GM23338 (cell line): ENCODE data around the gene FUBP1. TPM values are rescaled to one million over a fixed set of nuclear protein-coding genes. Genes with fewer than 3 reads are reported as not detected.
A peak's percentile ranks its signal among the peaks of the same experiment; 100 is the strongest.

ENCODE experiments used
- ATAC-seq: fragments of 200-7000 bp; cut with Tn5 transposase; 3 replicates; pipeline ENCODE4 v1.9.1; 2020
- DNase-seq: peaks from one replicate; pipeline ENCODE4 v3.0.0-alpha.2; 2015; ENCODE audit warnings: low spot score
- H2AFZ ChIP-seq: fragments of 200-600 bp; sonication (generic); 2 replicates; pipeline ENCODE4 v1.8.0; 2016; ENCODE audit warnings: antibody characterized with exemption, mild to moderate bottlenecking, moderate library complexity
- H3F3A ChIP-seq: fragments of 200-600 bp; sonication (generic); replicated peaks from 2 replicates; pipeline ENCODE4 v1.8.0; 2017; ENCODE audit warnings: antibody characterized with exemption, mixed run types, low read depth
- H3K27ac ChIP-seq: fragments of 200-600 bp; sonication (generic); 2 replicates; pipeline ENCODE4 v1.6.1; 2016; ENCODE audit warnings: low read depth
- H3K27me3 ChIP-seq: fragments of 200-600 bp; sonication (generic); 2 replicates; pipeline ENCODE4 v1.8.0; 2016; ENCODE audit warnings: mild to moderate bottlenecking, mixed run types, moderate library complexity; ENCODE audit not compliant: insufficient read depth
- H3K36me3 ChIP-seq: fragments of 200-600 bp; sonication (generic); 2 replicates; pipeline ENCODE4 v1.8.0; 2016; ENCODE audit warnings: mild to moderate bottlenecking; ENCODE audit not compliant: insufficient read depth
- H3K4me1 ChIP-seq: fragments of 200-600 bp; sonication (generic); 2 replicates; pipeline ENCODE4 v1.8.0; 2016; ENCODE audit warnings: mild to moderate bottlenecking, moderate library complexity; ENCODE audit not compliant: insufficient read depth
- H3K4me2 ChIP-seq: fragments of 200-600 bp; sonication (generic); 2 replicates; pipeline ENCODE4 v1.7.1; 2017; ENCODE audit warnings: mixed run types
- H3K4me3 ChIP-seq: fragments of 200-600 bp; sonication (generic); 2 replicates; pipeline ENCODE4 v1.6.1; 2016; ENCODE audit warnings: mixed run types
- H3K79me2 ChIP-seq: fragments of 200-600 bp; sonication (generic); replicated peaks from 2 replicates; pipeline ENCODE4 v1.8.0; 2017; ENCODE audit warnings: mild to moderate bottlenecking; ENCODE audit not compliant: insufficient read depth
- H3K9me2 ChIP-seq: fragments of 200-600 bp; sonication (generic); 2 replicates; pipeline ENCODE4 v1.8.0; 2017; ENCODE audit not compliant: insufficient read depth
- H4K20me1 ChIP-seq: fragments of 200-600 bp; sonication (generic); replicated peaks from 2 replicates; pipeline ENCODE4 v1.8.0; 2017; ENCODE audit warnings: mild to moderate bottlenecking; ENCODE audit not compliant: insufficient read depth
- H3K27ac Mint-ChIP-seq: 2 replicates; pipeline ENCODE4 v1.8.0; 2020; ENCODE audit warnings: inconsistent platforms, mild to moderate bottlenecking, moderate library complexity, mixed read lengths
- H3K27me3 Mint-ChIP-seq: 3 replicates; pipeline ENCODE4 v1.8.0; 2022; ENCODE audit warnings: low read depth, mild to moderate bottlenecking, moderate library complexity, mixed read lengths, inconsistent platforms; ENCODE audit not compliant: insufficient read depth, poor library complexity
- H3K36me3 Mint-ChIP-seq: 3 replicates; pipeline ENCODE4 v1.8.0; 2021; ENCODE audit warnings: low read depth, mild to moderate bottlenecking, inconsistent platforms, moderate library complexity, mixed read lengths
- H3K4me1 Mint-ChIP-seq: 3 replicates; pipeline ENCODE4 v1.8.0; 2020; ENCODE audit warnings: mild to moderate bottlenecking, inconsistent platforms, mixed read lengths
- H3K4me3 Mint-ChIP-seq: 3 replicates; pipeline ENCODE4 v1.8.0; 2021; ENCODE audit warnings: moderate library complexity, mild to moderate bottlenecking, inconsistent platforms, mixed read lengths
- H3K9me3 Mint-ChIP-seq: 3 replicates; pipeline ENCODE4 v1.8.0; 2020; ENCODE audit warnings: moderate library complexity, mild to moderate bottlenecking, inconsistent platforms, mixed read lengths
- CREB1 ChIP-seq: fragments of 250-450 bp; sonication (Bioruptor Pico); IDR thresholded peaks from 2 replicates; pipeline ENCODE4 v1.5.0; 2020; ENCODE audit warnings: low read depth, mild to moderate bottlenecking, moderate library complexity
- EZH2 ChIP-seq: fragments of 200-600 bp; sonication (generic); IDR thresholded peaks from one replicate; pipeline ENCODE4 v1.8.0; 2017; ENCODE audit warnings: antibody characterized with exemption, mild to moderate bottlenecking, low read depth; ENCODE audit not compliant: unreplicated experiment
- EZH2phosphoT487 ChIP-seq: fragments of 200-600 bp; sonication (generic); IDR thresholded peaks from one replicate; pipeline ENCODE4 v1.8.1; 2018; ENCODE audit warnings: antibody characterized with exemption; ENCODE audit not compliant: unreplicated experiment
- JUNB ChIP-seq: IDR thresholded peaks from one replicate; pipeline ENCODE4 v1.6.1; 2016; ENCODE audit warnings: antibody characterized with exemption; ENCODE audit not compliant: unreplicated experiment
- NANOG ChIP-seq: IDR thresholded peaks from 2 replicates; pipeline ENCODE4 v1.6.1; 2016; ENCODE audit warnings: antibody characterized with exemption, borderline replicate concordance
- POLR2AphosphoS5 ChIP-seq: IDR thresholded peaks from 2 replicates; pipeline ENCODE4 v1.6.1; 2016; ENCODE audit warnings: antibody characterized with exemption, low read depth
- STAT1 ChIP-seq: IDR thresholded peaks from one replicate; pipeline ENCODE4 v1.6.1; 2016; ENCODE audit warnings: antibody characterized with exemption; ENCODE audit not compliant: unreplicated experiment
- ZNF114 ChIP-seq: fragments of 250-450 bp; sonication (Bioruptor Pico); IDR thresholded peaks from 2 replicates; pipeline ENCODE4 v1.5.0; 2020; ENCODE audit warnings: mild to moderate bottlenecking, moderate library complexity
- ZNF331 ChIP-seq: fragments of 250-450 bp; sonication (Bioruptor Pico); IDR thresholded peaks from 2 replicates; pipeline ENCODE4 v1.5.0; 2020; ENCODE audit warnings: low read depth, mild to moderate bottlenecking, moderate library complexity
- ZNF462 ChIP-seq: fragments of 250-450 bp; sonication (Bioruptor Pico); IDR thresholded peaks from 2 replicates; pipeline ENCODE4 v1.5.0; 2020; ENCODE audit warnings: mild to moderate bottlenecking, moderate library complexity
- polyA plus RNA-seq: library from polyadenylated mRNA; unstranded; fragments of >200 nt; fragmentation: Nextera tagmentation; extraction: Ambion mirVana; gene quantifications from 2 replicates; pipeline ENCODE4 v1.2.1, GENCODE V29; 2016
- total RNA-seq: library from RNA; depleted of rRNA; stranded (reverse); fragments of >200 nt; shearing (Covaris generic); gene quantifications from 2 replicates; pipeline ENCODE4 v1.2.3, GENCODE V29; 2014
- TF ChIP-seq, protein P1 (sequence below), 2 experiments: fragments of 200-600 bp in 1 of 2; sonication (generic) in 1 of 2; conservative IDR thresholded peaks; 2 replicates each; pipeline versions ENCODE4 v1.5.1 to v1.6.1; 2016 to 2017; ENCODE audit warnings: antibody characterized with exemption in 2 of 2, low read depth in 2 of 2, mild to moderate bottlenecking in 2 of 2, moderate library complexity in 1 of 2
- TF ChIP-seq, protein P2 (sequence below): IDR thresholded peaks from one replicate; pipeline ENCODE4 v1.6.1; 2018; ENCODE audit warnings: antibody characterized with exemption; ENCODE audit not compliant: unreplicated experiment
- TF ChIP-seq, protein P3 (sequence below): IDR thresholded peaks from 2 replicates; pipeline ENCODE4 v1.6.1; 2016; ENCODE audit warnings: antibody characterized with exemption

Gene FUBP1
- total and polyA plus RNA-seq, 2 experiments from 2014 or later: 212 to 308 TPM

DNA sequence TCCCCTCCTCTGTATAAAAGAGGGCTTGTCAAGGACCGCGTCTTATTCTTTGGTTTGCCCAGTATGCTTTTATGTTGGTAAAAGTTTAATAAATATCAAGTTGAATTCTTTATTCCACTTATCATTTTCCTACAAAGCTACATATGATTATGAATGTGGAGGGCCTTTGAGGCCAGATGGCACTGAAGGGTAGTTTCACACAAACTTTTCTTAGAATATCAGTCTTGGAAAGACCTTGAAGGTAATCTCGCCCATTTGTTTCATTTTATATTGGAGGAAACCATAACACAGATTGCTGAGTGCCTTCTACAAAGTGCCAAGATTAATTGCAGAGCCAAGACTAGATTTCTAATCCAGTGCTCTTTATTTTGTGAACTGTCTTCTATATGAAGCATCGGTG, 5.8 kb upstream of the FUBP1 start:
- no peak overlapping the region for H3K4me2 ChIP-seq
- peaks cover 45% of the 10 kb centered on the region for H3K4me1 Mint-ChIP-seq
- H3K27me3 ChIP-seq: no peaks in the 10 kb centered on the region
- H2AFZ ChIP-seq: no peak overlapping the region
- TF ChIP-seq EZH2phosphoT487 (no peak), ZNF114 (CRISPR knock-in tag) (no peak), POLR2AphosphoS5 (no peak), ZNF462 (CRISPR knock-in tag) (no peak), ZNF331 (CRISPR knock-in tag) (no peak), JUNB (no peak), CREB1 (CRISPR knock-in tag) (no peak), NANOG (no peak), EZH2 (no peak), STAT1 (no peak)
- TF ChIP-seq, protein P1, sequence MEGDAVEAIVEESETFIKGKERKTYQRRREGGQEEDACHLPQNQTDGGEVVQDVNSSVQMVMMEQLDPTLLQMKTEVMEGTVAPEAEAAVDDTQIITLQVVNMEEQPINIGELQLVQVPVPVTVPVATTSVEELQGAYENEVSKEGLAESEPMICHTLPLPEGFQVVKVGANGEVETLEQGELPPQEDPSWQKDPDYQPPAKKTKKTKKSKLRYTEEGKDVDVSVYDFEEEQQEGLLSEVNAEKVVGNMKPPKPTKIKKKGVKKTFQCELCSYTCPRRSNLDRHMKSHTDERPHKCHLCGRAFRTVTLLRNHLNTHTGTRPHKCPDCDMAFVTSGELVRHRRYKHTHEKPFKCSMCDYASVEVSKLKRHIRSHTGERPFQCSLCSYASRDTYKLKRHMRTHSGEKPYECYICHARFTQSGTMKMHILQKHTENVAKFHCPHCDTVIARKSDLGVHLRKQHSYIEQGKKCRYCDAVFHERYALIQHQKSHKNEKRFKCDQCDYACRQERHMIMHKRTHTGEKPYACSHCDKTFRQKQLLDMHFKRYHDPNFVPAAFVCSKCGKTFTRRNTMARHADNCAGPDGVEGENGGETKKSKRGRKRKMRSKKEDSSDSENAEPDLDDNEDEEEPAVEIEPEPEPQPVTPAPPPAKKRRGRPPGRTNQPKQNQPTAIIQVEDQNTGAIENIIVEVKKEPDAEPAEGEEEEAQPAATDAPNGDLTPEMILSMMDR (conservative IDR thresholded peaks at IDR 0.05; ENCODE audit: low read depth in 2 of 2): no peak
- TF ChIP-seq, protein P2, sequence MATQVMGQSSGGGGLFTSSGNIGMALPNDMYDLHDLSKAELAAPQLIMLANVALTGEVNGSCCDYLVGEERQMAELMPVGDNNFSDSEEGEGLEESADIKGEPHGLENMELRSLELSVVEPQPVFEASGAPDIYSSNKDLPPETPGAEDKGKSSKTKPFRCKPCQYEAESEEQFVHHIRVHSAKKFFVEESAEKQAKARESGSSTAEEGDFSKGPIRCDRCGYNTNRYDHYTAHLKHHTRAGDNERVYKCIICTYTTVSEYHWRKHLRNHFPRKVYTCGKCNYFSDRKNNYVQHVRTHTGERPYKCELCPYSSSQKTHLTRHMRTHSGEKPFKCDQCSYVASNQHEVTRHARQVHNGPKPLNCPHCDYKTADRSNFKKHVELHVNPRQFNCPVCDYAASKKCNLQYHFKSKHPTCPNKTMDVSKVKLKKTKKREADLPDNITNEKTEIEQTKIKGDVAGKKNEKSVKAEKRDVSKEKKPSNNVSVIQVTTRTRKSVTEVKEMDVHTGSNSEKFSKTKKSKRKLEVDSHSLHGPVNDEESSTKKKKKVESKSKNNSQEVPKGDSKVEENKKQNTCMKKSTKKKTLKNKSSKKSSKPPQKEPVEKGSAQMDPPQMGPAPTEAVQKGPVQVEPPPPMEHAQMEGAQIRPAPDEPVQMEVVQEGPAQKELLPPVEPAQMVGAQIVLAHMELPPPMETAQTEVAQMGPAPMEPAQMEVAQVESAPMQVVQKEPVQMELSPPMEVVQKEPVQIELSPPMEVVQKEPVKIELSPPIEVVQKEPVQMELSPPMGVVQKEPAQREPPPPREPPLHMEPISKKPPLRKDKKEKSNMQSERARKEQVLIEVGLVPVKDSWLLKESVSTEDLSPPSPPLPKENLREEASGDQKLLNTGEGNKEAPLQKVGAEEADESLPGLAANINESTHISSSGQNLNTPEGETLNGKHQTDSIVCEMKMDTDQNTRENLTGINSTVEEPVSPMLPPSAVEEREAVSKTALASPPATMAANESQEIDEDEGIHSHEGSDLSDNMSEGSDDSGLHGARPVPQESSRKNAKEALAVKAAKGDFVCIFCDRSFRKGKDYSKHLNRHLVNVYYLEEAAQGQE: no peak
- TF ChIP-seq, protein P3, sequence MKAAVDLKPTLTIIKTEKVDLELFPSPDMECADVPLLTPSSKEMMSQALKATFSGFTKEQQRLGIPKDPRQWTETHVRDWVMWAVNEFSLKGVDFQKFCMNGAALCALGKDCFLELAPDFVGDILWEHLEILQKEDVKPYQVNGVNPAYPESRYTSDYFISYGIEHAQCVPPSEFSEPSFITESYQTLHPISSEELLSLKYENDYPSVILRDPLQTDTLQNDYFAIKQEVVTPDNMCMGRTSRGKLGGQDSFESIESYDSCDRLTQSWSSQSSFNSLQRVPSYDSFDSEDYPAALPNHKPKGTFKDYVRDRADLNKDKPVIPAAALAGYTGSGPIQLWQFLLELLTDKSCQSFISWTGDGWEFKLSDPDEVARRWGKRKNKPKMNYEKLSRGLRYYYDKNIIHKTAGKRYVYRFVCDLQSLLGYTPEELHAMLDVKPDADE: no peak
- H3K4me1 ChIP-seq: peaks cover 22% of the 10 kb centered on the region
- peak overlapping the region; percentile 7; the same call in 1 of the 2 replicates for H3K27ac ChIP-seq
- no peaks in the 10 kb centered on the region for H3K36me3 ChIP-seq
- no peaks in the 10 kb centered on the region for H3K9me2 ChIP-seq
- H3K9me3 Mint-ChIP-seq: no peaks in the 10 kb centered on the region
- H3K4me3 ChIP-seq: no peak overlapping the region
- peaks cover 92% of the 10 kb centered on the region for H3K79me2 ChIP-seq
- no peaks in the 10 kb centered on the region for H3F3A ChIP-seq
- DNase-seq: no peak
- H4K20me1 ChIP-seq: peaks cover 9% of the 10 kb centered on the region
- no peak overlapping the region for H3K27ac Mint-ChIP-seq
- H3K27me3 Mint-ChIP-seq: peaks cover 6% of the 10 kb centered on the region
- no peak overlapping the region for H3K4me3 Mint-ChIP-seq
- no peak for ATAC-seq
- H3K36me3 Mint-ChIP-seq: peaks cover 4% of the 10 kb centered on the region; the same call in 2 of the 3 replicates
